HepG2 (cell line): ENCODE data around the gene SERPINE2. TPM values are rescaled to one million over a fixed set of nuclear protein-coding genes. Genes with fewer than 3 reads are reported as not detected.

Source experiments
- ATAC-seq: fragments of 200-7000 bp; cut with Tn5 transposase; 3 replicates; pipeline ENCODE4 v1.9.1; 2020; ENCODE audit warnings: mild to moderate bottlenecking, moderate library complexity
- BruUV-seq: library from RNA; stranded (reverse); fragments of 400-500 nt; replicated peaks from 2 replicates; lab custom pipeline; 2021; lab: Mats Ljungman, UMichigan
- CTCF ChIA-PET: fragments of 300-600 bp; formaldehyde crosslinking; extraction: SDS; loops from one replicate; lab custom pipeline; 2021; ENCODE audit warnings: low total read pairs, inconsistent platforms, low intra/inter-chr PET ratio; lab: Yijun Ruan, JAX
- POLR2A ChIA-PET: fragments of 350-600 bp; sonication (Branson Sonifier 250); formaldehyde crosslinking; loops from one replicate; lab custom pipeline; 2020; ENCODE audit warnings: antibody characterized with exemption, inconsistent platforms; lab: Yijun Ruan, JAX
- DNase-seq: peaks from one replicate; pipeline ENCODE4 v3.0.0-alpha.2; 2015; ENCODE audit warnings: low spot score
- FAIRE-seq: peaks from 3 replicates; lab custom pipeline; 2011; peaks lifted over from hg19 to GRCh38; lab: Jason Lieb, UNC
- H2AFZ ChIP-seq: one replicate; pipeline ENCODE4 v1.6.1; 2011; ENCODE audit warnings: low read length, inconsistent platforms
- H3K27ac ChIP-seq: fragments of 300-600 bp; 3 replicates; pipeline ENCODE4 v1.8.0; 2011; ENCODE audit warnings: mixed run types, mild to moderate bottlenecking, mixed read lengths, low read length, inconsistent platforms; ENCODE audit not compliant: insufficient read depth; ENCODE audit errors: extremely low read length
- H3K27me3 ChIP-seq, 2 experiments: fragments of 200-600 bp in 1 of 2; 2 replicates in 1 of 2; 3 replicates in 1 of 2; pipeline versions ENCODE4 v1.6.0 to v1.8.0; 2011; ENCODE audit warnings: low read length in 2 of 2, mild to moderate bottlenecking in 2 of 2, moderate library complexity in 2 of 2, inconsistent platforms in 1 of 2; ENCODE audit not compliant: insufficient read depth in 2 of 2, control insufficient read depth in 1 of 2
- H3K36me3 ChIP-seq, 2 experiments: fragments of 200-600 bp in 1 of 2; replicated peaks in 1 of 2; 2 replicates in 1 of 2; 3 replicates in 1 of 2; pipeline versions ENCODE4 v1.5.1 to v1.8.0; 2011; ENCODE audit warnings: low read length in 2 of 2, inconsistent platforms in 1 of 2; ENCODE audit not compliant: insufficient read depth in 2 of 2, control insufficient read depth in 1 of 2
- H3K4me1 ChIP-seq: 2 replicates; pipeline ENCODE4 v1.5.1; 2012; ENCODE audit warnings: low read length, inconsistent platforms; ENCODE audit not compliant: insufficient read depth
- H3K4me2 ChIP-seq: 2 replicates; pipeline ENCODE4 v1.6.0; 2011; ENCODE audit warnings: low read depth, low read length, inconsistent platforms
- H3K4me3 ChIP-seq, 3 experiments: fragments of 200-600 bp in 1 of 3; sonication (generic), shearing (Covaris generic) in 1 of 3; replicated peaks in 1 of 3; 2 replicates each; pipeline ENCODE4 v1.5.1; 2011 to 2016; ENCODE audit warnings: low read length in 3 of 3, inconsistent platforms in 2 of 3, low read depth in 2 of 3, mild to moderate bottlenecking in 2 of 3, control low read depth in 1 of 3, mixed read lengths in 1 of 3; ENCODE audit not compliant: insufficient read depth in 1 of 3
- H3K79me2 ChIP-seq: one replicate; pipeline ENCODE4 v1.6.1; 2011; ENCODE audit warnings: low read length, inconsistent platforms; ENCODE audit not compliant: insufficient read depth
- H3K9ac ChIP-seq: 2 replicates; pipeline ENCODE4 v1.6.0; 2011; ENCODE audit warnings: mild to moderate bottlenecking, low read depth, low read length, inconsistent platforms; ENCODE audit not compliant: insufficient read depth
- H3K9me3 ChIP-seq: 2 replicates; pipeline ENCODE4 v1.5.1; 2012; ENCODE audit warnings: mild to moderate bottlenecking, low read length
- H4K20me1 ChIP-seq: 2 replicates; pipeline ENCODE4 v1.6.0; 2011; ENCODE audit warnings: inconsistent platforms, mild to moderate bottlenecking, low read length, moderate library complexity; ENCODE audit not compliant: insufficient read depth
- NFE2L2 ChIP-seq: fragments of 150-350 bp; IDR thresholded peaks from 2 replicates; pipeline ENCODE4 v1.6.1; 2014; ENCODE audit warnings: low read length
- SAFB2 ChIP-seq: sonication (generic); formaldehyde crosslinking; IDR thresholded peaks from 2 replicates; pipeline ENCODE4 v1.5.1; 2020; ENCODE audit warnings: missing genetic modification reagents, low read depth, mild to moderate bottlenecking, borderline replicate concordance
- WGBS: methylation state at CpG from one replicate; pipeline ENCODE4 v1.1.6; 2017; ENCODE audit warnings: low lambda C conversion rate; 5-methylcytosine and 5-hydroxymethylcytosine counted together
- in situ Hi-C: cut with HindIII; loops from 2 replicates; pipeline ENCODE4 v1.10.0; 2017; ENCODE audit warnings: low pct_unique_long_range_greater_than_20kb; ENCODE audit not compliant: extremely low pct_ligation_motif_present
- intact Hi-C: fragments of 100-400 bp; cut with micrococcal nuclease; formaldehyde crosslinking; loops from one replicate; pipeline ENCODE4 v1.10.0; 2022; ENCODE audit not compliant: unreplicated experiment
- polyA plus RNA-seq, 8 experiments: library from polyadenylated mRNA; depleted of rRNA in 3 of 8; stranded (reverse) in 7 of 8; unstranded in 1 of 8; fragments of >200 nt; fragmentation: Illumina TruSeq in 4 of 8; extraction: Trizol in 4 of 8; gene quantifications; 2 replicates each; pipeline versions ENCODE4 v1.2.1 to v1.2.3, GENCODE V29; 2011 to 2016; ENCODE audit warnings: low read depth in 4 of 8, missing spikeins in 1 of 8, mixed read lengths in 1 of 8; ENCODE audit not compliant: insufficient read depth in 1 of 8
- total RNA-seq, 5 experiments: library from RNA; depleted of rRNA; stranded (reverse); fragments of >200 nt; fragmentation: Illumina TruSeq; extraction: Trizol; gene quantifications; 2 replicates each; pipeline ENCODE4 v1.2.3, GENCODE V29; 2016; ENCODE audit warnings: low read depth in 1 of 5
- TF ChIP-seq, protein P1 (sequence below), 2 experiments: IDR thresholded peaks; 2 replicates each; pipeline ENCODE4 v1.6.1; 2011 to 2012; ENCODE audit warnings: low read length in 2 of 2, borderline replicate concordance in 1 of 2, low read depth in 1 of 2, mild to moderate bottlenecking in 1 of 2, moderate library complexity in 1 of 2

SERPINE2 gene
- total and polyA plus RNA-seq, 2 of the 13 experiments (the other 11 are each of a cell fraction or from before 2014, with no cell fraction given): 7.9 to 18.1 TPM

DNA sequence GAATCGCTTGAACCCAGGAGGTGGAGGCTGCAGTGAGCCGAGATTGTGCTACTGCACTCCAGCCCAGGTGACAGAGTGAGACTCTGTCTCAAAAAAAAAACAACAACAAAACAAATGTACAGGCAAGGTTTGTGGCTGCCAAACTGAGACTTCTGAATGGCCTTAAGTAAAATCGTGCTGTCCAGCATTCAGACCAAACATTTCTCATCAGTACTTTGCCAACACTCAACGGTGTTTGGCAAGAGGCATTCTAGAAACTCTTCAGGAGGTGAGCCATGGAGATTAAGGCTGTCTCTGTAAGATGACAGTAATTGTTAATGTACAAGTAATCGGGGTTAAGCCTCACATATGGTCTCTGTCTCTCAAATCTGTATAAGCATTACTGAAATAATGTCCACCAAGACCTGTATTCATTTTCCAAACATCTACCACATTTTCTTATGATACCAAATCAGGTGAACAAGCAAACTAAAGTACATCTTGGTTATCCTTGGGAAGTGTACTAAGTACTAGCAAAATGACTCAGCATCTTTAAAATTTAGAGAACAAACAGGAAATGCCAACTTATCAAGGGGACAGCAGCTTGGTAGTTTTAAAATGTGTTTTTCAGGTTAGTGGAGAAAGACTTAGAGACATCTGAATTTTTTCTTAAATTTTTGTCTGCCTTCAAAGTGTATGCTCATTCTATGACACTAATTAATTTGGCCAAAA, 29.3 kb downstream of the SERPINE2 start:
- no peaks in the 10 kb centered on the region for H3K36me3 ChIP-seq
- no peaks in the 10 kb centered on the region for H3K27me3 ChIP-seq
- WGBS: 76% methylated on average over 5 of the region's 5 CpGs
- peaks cover 34% of the 10 kb centered on the region for H3K4me1 ChIP-seq
- H3K9ac ChIP-seq: no peak overlapping the region
- H2AFZ ChIP-seq: no peak overlapping the region
- no peaks in the 10 kb centered on the region for H4K20me1 ChIP-seq
- ChIA-PET POLR2A (interaction anchor here (1.5 to 1.9 kb wide), 4 partner anchors 12 to 80 kb away, joined by 3 to 7 read pairs (median 5); no protein-coding TSS in a partner anchor), CTCF (no interaction called here)
- FAIRE-seq (no peak), ATAC-seq (no peak), DNase-seq (no peak)
- TF ChIP-seq NFE2L2: peak; percentile 63
- TF ChIP-seq, protein P1, sequence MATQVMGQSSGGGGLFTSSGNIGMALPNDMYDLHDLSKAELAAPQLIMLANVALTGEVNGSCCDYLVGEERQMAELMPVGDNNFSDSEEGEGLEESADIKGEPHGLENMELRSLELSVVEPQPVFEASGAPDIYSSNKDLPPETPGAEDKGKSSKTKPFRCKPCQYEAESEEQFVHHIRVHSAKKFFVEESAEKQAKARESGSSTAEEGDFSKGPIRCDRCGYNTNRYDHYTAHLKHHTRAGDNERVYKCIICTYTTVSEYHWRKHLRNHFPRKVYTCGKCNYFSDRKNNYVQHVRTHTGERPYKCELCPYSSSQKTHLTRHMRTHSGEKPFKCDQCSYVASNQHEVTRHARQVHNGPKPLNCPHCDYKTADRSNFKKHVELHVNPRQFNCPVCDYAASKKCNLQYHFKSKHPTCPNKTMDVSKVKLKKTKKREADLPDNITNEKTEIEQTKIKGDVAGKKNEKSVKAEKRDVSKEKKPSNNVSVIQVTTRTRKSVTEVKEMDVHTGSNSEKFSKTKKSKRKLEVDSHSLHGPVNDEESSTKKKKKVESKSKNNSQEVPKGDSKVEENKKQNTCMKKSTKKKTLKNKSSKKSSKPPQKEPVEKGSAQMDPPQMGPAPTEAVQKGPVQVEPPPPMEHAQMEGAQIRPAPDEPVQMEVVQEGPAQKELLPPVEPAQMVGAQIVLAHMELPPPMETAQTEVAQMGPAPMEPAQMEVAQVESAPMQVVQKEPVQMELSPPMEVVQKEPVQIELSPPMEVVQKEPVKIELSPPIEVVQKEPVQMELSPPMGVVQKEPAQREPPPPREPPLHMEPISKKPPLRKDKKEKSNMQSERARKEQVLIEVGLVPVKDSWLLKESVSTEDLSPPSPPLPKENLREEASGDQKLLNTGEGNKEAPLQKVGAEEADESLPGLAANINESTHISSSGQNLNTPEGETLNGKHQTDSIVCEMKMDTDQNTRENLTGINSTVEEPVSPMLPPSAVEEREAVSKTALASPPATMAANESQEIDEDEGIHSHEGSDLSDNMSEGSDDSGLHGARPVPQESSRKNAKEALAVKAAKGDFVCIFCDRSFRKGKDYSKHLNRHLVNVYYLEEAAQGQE (IDR thresholded peaks at IDR 0.05; ENCODE audit: borderline replicate concordance in 1 of 2, low read depth in 1 of 2, low read length in 2 of 2): peak in 1 of 2 experiments; percentile 27; a peak in 1 of 4 replicates
- TF ChIP-seq SAFB2 (CRISPR knock-in tag): no peak
- H3K9me3 ChIP-seq: no peaks in the 10 kb centered on the region
- no peak overlapping the region for H3K4me3 ChIP-seq
- intact Hi-C loops (no loop called here), in situ Hi-C loops (no loop called here)
- no peaks in the 10 kb centered on the region for H3K79me2 ChIP-seq
- no TSS peak for BruUV-seq
- H3K27ac ChIP-seq: no peak overlapping the region
- no peak overlapping the region for H3K4me2 ChIP-seq
